Neural progenitor cell (in vitro differentiated cells): ENCODE data around the gene TAPBPL.

Source experiments
- CTCF ChIP-seq: fragments of 200-600 bp; sonication (generic); IDR thresholded peaks from 2 replicates; pipeline ENCODE4 v1.5.1; 2017; ENCODE audit warnings: antibody characterized with exemption, mild to moderate bottlenecking
- EZH2 ChIP-seq: fragments of 200-600 bp; sonication (generic); IDR thresholded peaks from 2 replicates; pipeline ENCODE4 v1.6.1; 2017; ENCODE audit warnings: antibody characterized with exemption, mild to moderate bottlenecking, moderate library complexity
- EZH2phosphoT487 ChIP-seq: fragments of 200-600 bp; sonication (generic); IDR thresholded peaks from 2 replicates; pipeline ENCODE4 v1.6.1; 2017; ENCODE audit warnings: antibody characterized with exemption

GRCh38 chr12:6405963-6406362 lies 45.9 kb upstream of the TAPBPL start:
- no peak for TF ChIP-seq CTCF
- TF ChIP-seq EZH2 = no peak
- no peak for TF ChIP-seq EZH2phosphoT487
